ENCODE results near the gene HOXC6.

The HOXC6 gene

GRCh38 chr12:53989227-53990113 lies 38.8 kb upstream of the HOXC6 start:
- in situ Hi-C loops (cut with HindIII; ENCODE audit: low sequenced_read_pairs) = loop anchor here (5.0 kb wide), 1 partner anchor 228 kb away; no protein-coding TSS in a partner anchor

GRCh38 chr12:53990311-53991076 lies 37.7 kb upstream of the HOXC6 start:
- in situ Hi-C loops (cut with HindIII; ENCODE audit: low sequenced_read_pairs) = loop anchor here (5.0 kb wide), 1 partner anchor 227 kb away; no protein-coding TSS in a partner anchor

GRCh38 chr12:53991077-53991460 lies 37.2 kb upstream of the HOXC6 start:
- in situ Hi-C loops (cut with HindIII; ENCODE audit: low sequenced_read_pairs) = loop anchor here (5.0 kb wide), 1 partner anchor 226 kb away; no protein-coding TSS in a partner anchor

- in situ Hi-C loops (cut with HindIII; ENCODE audit: low sequenced_read_pairs) = loop anchor here (5.0 kb wide), 1 partner anchor 225 kb away; no protein-coding TSS in a partner anchor
Measured at GRCh38 chr12:53992377-53992889, 35.8 kb upstream of the HOXC6 start.

GRCh38 chr12:53993162-53994008 lies 34.9 kb upstream of the HOXC6 start:
- in situ Hi-C loops (cut with HindIII; ENCODE audit: low sequenced_read_pairs) = loop anchor here (5.0 kb wide), 1 partner anchor 224 kb away; no protein-coding TSS in a partner anchor

- in situ Hi-C loops (cut with HindIII; ENCODE audit: low sequenced_read_pairs) = loop anchor here (5.0 kb wide), 1 partner anchor 223 kb away; no protein-coding TSS in a partner anchor
Measured at GRCh38 chr12:53994009-53994263, 34.3 kb upstream of the HOXC6 start.

- in situ Hi-C loops (cut with HindIII; ENCODE audit: low sequenced_read_pairs) = loop anchor here (5.0 kb wide), 1 partner anchor 223 kb away; no protein-coding TSS in a partner anchor
Measured at GRCh38 chr12:53994264-53995001, 33.8 kb upstream of the HOXC6 start.

- in situ Hi-C loops (cut with HindIII; ENCODE audit: low sequenced_read_pairs) = no loop called here
Measured at GRCh38 chr12:53995002-53995377, 33.2 kb upstream of the HOXC6 start.

GRCh38 chr12:53995378-53996239 lies 32.6 kb upstream of the HOXC6 start:
- in situ Hi-C loops (cut with HindIII; ENCODE audit: low sequenced_read_pairs) = no loop called here

GRCh38 chr12:53996240-53997203 lies 31.7 kb upstream of the HOXC6 start:
- in situ Hi-C loops (cut with HindIII; ENCODE audit: low sequenced_read_pairs) = no loop called here

- in situ Hi-C loops (cut with HindIII; ENCODE audit: low sequenced_read_pairs) = no loop called here
Measured at GRCh38 chr12:53997204-53998109, 30.8 kb upstream of the HOXC6 start.

- in situ Hi-C loops (cut with HindIII; ENCODE audit: low sequenced_read_pairs) = no loop called here
Measured at GRCh38 chr12:53998110-53998899, 29.9 kb upstream of the HOXC6 start.

GRCh38 chr12:53998900-53999236 lies 29.4 kb upstream of the HOXC6 start:
- in situ Hi-C loops (cut with HindIII; ENCODE audit: low sequenced_read_pairs) = no loop called here

- in situ Hi-C loops (cut with HindIII; ENCODE audit: low sequenced_read_pairs) = no loop called here
Measured at GRCh38 chr12:53999559-54000115, 28.6 kb upstream of the HOXC6 start.

- in situ Hi-C loops (cut with HindIII; ENCODE audit: low sequenced_read_pairs) = no loop called here
Measured at GRCh38 chr12:54000116-54001114, 27.8 kb upstream of the HOXC6 start, which contains the start of gene HOXC9. Gene HOXC9, plus strand, starts transcription at chr12:54000161. Its CDS starts 28 bp downstream, at chr12:54000189.
